Right atrium auricular region (tissue), 2 donors: ENCODE data around the gene ZNF598. TPM values are rescaled to one million over a fixed set of nuclear protein-coding genes. Genes with fewer than 3 reads are reported as not detected.

Experiments used
- DNase-seq: peaks from one replicate; pipeline ENCODE4 v3.0.0-alpha.2; 2019; ENCODE audit warnings: low spot score
- H3K27ac ChIP-seq, 2 donors: fragments of 200-600 bp; sonication (generic); 1 replicate in 1 of 2; 2 replicates in 1 of 2; pipeline ENCODE4 v1.5.1; 2016 to 2019
- H3K27me3 ChIP-seq, 2 donors: fragments of 200-600 bp; sonication (generic); one replicate each; pipeline versions ENCODE4 v1.5.1 to v1.6.0; 2017 to 2019
- H3K36me3 ChIP-seq: fragments of 200-600 bp; sonication (generic); one replicate; pipeline ENCODE4 v1.5.1; 2016
- H3K4me1 ChIP-seq, 2 donors: fragments of 200-600 bp; sonication (generic); one replicate each; pipeline versions ENCODE4 v1.5.1 to v1.6.0; 2017 to 2019
- H3K4me3 ChIP-seq, 2 donors: fragments of 200-600 bp; sonication (generic); 1 replicate in 1 of 2; 2 replicates in 1 of 2; pipeline ENCODE4 v1.5.1; 2017 to 2019; ENCODE audit warnings: mild to moderate bottlenecking in 1 of 2, moderate library complexity in 1 of 2
- H3K9me3 ChIP-seq, 2 donors: fragments of 200-600 bp; sonication (generic); one replicate each; pipeline ENCODE4 v1.5.1; 2019
- total RNA-seq, 2 donors: library from RNA; depleted of rRNA; stranded (reverse); fragments of >200 nt; gene quantifications; one replicate each; pipeline ENCODE4 v1.1.0, GENCODE V29; 2016
- TF ChIP-seq, protein P1 (sequence below), 2 donors: fragments of 200-600 bp; sonication (generic); IDR thresholded peaks; one replicate each; pipeline ENCODE4 v1.5.1; 2019; ENCODE audit warnings: antibody characterized with exemption in 2 of 2

Gene ZNF598
- total RNA-seq, 2 donors from 2014 or later: 11.4 to 19.9 TPM

DNA sequence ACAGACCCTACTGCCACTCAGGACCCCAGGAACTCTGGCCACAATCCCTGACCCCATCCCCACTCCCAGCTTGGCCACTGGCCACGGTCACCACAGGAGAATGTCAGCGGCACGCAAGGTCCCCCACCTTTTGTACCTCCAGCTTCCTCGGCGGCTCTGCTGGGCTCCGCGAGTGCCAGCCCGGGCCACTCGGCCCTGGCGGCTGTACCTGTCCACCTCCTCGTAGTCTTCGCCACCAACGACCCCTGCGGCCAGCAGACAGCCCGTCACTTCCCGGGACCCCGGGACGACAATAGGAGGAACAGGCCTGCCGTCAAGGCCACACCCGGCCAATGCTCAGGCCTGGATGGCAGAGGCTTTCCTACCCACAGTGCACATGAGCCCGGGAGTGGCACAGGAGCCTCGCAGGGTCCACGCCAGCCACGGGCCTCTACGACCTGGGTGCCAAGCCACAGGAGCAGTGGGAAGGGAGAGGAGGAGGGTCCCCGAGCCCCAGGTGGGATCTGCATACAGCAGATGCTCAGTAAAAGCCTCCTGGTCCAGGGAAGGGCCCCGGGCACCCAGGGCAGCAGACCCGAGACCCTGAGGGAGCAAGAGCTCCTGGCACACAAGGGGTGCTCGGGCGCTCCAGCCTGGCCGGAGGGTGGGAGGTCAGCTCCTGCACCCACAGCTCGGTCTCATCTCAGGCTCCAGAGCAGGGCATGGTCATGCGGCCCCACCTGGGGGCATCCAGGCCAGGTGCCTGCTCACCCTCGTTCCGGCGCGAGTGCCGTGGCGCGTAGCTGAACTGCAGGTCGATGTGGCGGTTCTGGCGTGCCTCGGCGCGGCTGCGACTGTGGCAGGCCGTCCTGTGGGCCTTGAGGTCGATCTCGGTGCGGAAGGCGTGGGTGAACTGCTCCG lies 7.9 kb downstream of the ZNF598 start:
- Histone ChIP-seq H3K4me1 (peaks cover 0 to 34% of the 10 kb centered on the region in 2 donors), H3K9me3 (no peaks in the 10 kb centered on the region), H3K36me3 (peaks cover 58% of the 10 kb centered on the region), H3K27ac (no peak overlapping the region), H3K27me3 (no peaks in the 10 kb centered on the region), H3K4me3 (no peak overlapping the region)
- DNase-seq: no peak
- TF ChIP-seq, protein P1, sequence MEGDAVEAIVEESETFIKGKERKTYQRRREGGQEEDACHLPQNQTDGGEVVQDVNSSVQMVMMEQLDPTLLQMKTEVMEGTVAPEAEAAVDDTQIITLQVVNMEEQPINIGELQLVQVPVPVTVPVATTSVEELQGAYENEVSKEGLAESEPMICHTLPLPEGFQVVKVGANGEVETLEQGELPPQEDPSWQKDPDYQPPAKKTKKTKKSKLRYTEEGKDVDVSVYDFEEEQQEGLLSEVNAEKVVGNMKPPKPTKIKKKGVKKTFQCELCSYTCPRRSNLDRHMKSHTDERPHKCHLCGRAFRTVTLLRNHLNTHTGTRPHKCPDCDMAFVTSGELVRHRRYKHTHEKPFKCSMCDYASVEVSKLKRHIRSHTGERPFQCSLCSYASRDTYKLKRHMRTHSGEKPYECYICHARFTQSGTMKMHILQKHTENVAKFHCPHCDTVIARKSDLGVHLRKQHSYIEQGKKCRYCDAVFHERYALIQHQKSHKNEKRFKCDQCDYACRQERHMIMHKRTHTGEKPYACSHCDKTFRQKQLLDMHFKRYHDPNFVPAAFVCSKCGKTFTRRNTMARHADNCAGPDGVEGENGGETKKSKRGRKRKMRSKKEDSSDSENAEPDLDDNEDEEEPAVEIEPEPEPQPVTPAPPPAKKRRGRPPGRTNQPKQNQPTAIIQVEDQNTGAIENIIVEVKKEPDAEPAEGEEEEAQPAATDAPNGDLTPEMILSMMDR (IDR thresholded peaks at IDR 0.05): no peak

DNA sequence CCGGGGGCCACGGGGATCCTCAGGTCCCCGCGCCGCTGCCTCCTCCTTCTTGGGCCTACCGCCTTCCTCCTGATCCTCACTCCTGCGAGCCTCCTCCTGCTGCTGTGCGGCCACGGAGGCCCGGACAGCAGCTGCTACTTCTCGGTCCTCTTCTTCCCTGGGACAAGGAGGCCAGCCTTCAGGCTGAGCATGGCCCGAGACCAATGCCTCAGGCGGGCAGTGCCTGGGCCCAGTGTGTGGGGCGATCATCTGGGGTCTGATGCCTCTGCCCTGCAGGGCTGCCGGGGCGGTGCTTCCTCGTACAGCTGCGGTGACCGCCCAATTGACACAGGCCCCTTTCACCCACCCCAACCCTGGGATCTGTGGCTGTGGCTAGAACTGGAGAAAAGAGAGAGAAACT lies 8.6 kb downstream of the ZNF598 start:
- peaks cover 58% of the 10 kb centered on the region for H3K36me3 ChIP-seq
- no peaks in the 10 kb centered on the region for H3K9me3 ChIP-seq
- TF ChIP-seq, protein P1 (IDR thresholded peaks at IDR 0.05): no peak

DNA sequence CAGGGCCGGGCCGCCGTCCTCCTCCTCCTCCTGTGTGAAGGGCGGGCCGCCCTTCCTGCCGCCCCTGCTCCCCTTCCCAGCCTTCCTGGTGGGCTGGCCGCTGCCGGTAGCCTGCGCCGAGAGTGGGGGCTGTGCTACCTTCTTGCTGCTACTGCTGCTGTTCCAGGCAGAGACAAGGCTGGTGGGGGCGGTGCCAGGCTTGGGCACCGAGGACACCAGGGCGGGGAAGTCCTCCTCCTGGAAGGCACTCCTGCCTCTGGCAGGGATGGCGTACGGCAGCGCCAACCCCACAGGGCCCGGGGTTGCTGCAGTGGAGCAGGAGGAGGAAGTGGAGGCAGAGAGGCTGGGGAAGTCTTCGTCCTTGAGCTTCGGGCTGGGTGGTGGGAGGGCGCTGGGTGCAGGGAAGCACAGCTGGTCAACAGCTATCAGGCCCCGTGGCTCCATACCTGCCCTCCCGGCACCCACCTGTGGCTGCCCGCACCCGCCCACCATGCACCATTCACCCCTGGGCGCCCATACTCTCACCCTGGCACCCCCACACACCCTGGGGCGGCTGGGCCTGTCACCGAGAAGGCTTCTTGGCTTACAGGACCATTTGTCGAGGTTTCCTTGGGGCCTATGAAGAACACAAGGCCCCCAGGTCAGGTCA lies 9.6 kb downstream of the ZNF598 start:
- H3K9me3 ChIP-seq: no peaks in the 10 kb centered on the region
- H3K4me1 ChIP-seq: peaks cover 0 to 17% of the 10 kb centered on the region in 2 donors
- DNase-seq: no peak
- no peak overlapping the region for H3K27ac ChIP-seq
- no peak overlapping the region for H3K4me3 ChIP-seq
- peaks cover 58% of the 10 kb centered on the region for H3K36me3 ChIP-seq
- TF ChIP-seq, protein P1 (IDR thresholded peaks at IDR 0.05): no peak
- H3K27me3 ChIP-seq: no peaks in the 10 kb centered on the region

More for the DNA sequence above, 8.6 kb downstream of the ZNF598 start:
- H3K27me3 ChIP-seq: no peaks in the 10 kb centered on the region
- no peak for DNase-seq
- no peak overlapping the region for H3K27ac ChIP-seq
- H3K4me3 ChIP-seq: no peak overlapping the region
- peaks cover 0 to 27% of the 10 kb centered on the region in 2 donors for H3K4me1 ChIP-seq

DNA sequence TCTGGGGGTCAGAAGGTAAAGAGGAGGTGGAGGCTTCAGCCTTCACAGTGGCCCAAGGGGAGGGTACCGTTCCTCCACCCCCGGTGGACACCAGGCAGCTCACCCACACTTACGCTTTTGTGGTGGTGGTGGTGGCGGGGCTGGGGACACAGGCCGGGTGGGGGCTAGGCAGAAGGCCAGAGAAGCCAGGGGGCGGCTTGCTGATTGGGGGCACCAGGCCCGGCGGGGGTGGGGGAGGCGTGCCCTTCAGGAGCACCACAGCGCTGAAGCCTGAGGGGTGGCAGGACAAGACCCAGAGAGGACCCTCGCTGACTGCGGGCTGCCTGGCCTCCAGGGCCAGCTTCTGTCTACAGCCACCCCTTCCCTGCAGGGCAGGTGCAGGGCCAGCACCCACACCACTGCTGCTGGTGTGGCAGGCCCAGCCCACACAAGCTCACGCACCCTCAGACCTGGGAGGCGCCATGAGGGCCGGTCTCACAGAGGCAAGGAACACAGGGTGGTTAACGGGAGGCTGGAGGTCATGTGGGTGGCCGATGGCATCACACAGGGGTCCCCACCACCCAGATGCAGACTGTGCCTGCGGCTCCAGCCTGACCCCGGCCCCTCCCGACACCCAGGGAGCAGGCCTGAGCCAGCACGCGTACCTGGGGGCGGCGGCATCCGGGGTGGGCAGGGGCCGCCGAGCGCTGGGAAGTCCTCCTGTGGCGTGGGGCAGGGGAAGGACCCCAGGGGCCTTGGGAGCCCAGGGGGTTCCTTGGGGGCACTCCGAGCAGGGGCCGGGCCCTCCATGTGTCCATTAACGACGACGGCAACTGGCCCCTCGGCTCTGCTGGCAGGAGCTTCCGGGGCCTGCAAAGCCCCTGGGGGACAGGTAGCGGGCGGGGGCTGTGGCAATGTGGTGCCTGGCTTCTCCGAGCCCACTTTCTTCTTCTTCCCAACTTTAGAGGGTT lies 10.5 kb downstream of the ZNF598 start:
- H3K9me3 ChIP-seq: no peaks in the 10 kb centered on the region
- H3K27ac ChIP-seq: no peak overlapping the region
- H3K27me3 ChIP-seq: no peaks in the 10 kb centered on the region
- peaks cover 58% of the 10 kb centered on the region for H3K36me3 ChIP-seq
- DNase-seq: no peak
- H3K4me1 ChIP-seq: peaks cover 0 to 8% of the 10 kb centered on the region in 2 donors
- H3K4me3 ChIP-seq: no peak overlapping the region
- TF ChIP-seq, protein P1 (IDR thresholded peaks at IDR 0.05): no peak

DNA sequence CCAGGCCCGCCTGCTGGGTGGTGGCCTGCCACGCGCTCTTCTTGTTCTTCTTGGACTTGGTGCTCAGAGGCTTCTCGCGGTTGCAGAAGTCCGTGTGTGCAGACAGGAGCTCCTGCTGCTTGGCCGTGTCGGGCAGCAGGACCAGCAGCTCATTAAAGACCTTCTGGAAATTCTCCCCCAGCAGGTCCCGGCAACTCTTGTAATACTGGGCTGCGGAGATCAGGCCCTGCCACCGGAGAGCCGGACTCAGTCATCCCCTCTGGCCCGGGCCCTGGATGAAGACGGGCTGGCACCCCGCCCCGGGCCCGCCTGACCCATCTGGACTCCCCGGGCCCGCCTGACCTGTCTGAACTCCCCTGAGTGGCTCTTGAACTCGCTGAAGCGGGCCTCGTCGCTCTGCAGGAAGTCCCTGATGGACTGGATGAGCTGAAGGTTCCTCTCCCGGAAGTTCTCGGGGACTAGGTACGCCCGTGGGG lies 11.2 kb downstream of the ZNF598 start:
- Histone ChIP-seq H3K9me3 (no peaks in the 10 kb centered on the region), H3K4me1 (peaks cover 0 to under 1% of the 10 kb centered on the region in 2 donors), H3K4me3 (no peak overlapping the region), H3K36me3 (peaks cover 58% of the 10 kb centered on the region), H3K27me3 (no peaks in the 10 kb centered on the region), H3K27ac (no peak overlapping the region)
- TF ChIP-seq, protein P1 (IDR thresholded peaks at IDR 0.05): no peak
- no peak for DNase-seq
